H1 (cell line): ENCODE data around the gene CRB2.

Source experiments
- CEBPB ChIP-seq: IDR thresholded peaks from 2 replicates; pipeline ENCODE4 v1.6.1; 2012; ENCODE audit warnings: low read depth, low read length
- CREB1 ChIP-seq: IDR thresholded peaks from 2 replicates; pipeline ENCODE4 v1.6.1; 2012; ENCODE audit warnings: inconsistent platforms
- EP300 ChIP-seq, 2 experiments: IDR thresholded peaks; 1 replicate in 1 of 2; 2 replicates in 1 of 2; pipeline ENCODE4 v1.6.1; 2011 to 2012; ENCODE audit warnings: low read depth in 2 of 2, low read length in 2 of 2, mild to moderate bottlenecking in 2 of 2, borderline replicate concordance in 1 of 2, inconsistent platforms in 1 of 2, moderate library complexity in 1 of 2
- EZH2 ChIP-seq: fragments of 200-600 bp; sonication (generic); IDR thresholded peaks from 2 replicates; pipeline ENCODE4 v1.7.1; 2012; ENCODE audit warnings: low read depth, mild to moderate bottlenecking, moderate library complexity, low read length, inconsistent platforms; ENCODE audit not compliant: severe bottlenecking
- FOSL1 ChIP-seq: IDR thresholded peaks from 2 replicates; pipeline ENCODE4 v1.6.1; 2011; ENCODE audit warnings: mild to moderate bottlenecking, low read depth, low read length, moderate library complexity; ENCODE audit not compliant: insufficient read depth
- KDM5A ChIP-seq: fragments of 200-600 bp; IDR thresholded peaks from 2 replicates; pipeline ENCODE4 v1.7.1; 2012; ENCODE audit warnings: mild to moderate bottlenecking, low read length, inconsistent platforms, mixed read lengths
- POLR2A ChIP-seq, 2 experiments: IDR thresholded peaks; 1 replicate in 1 of 2; 2 replicates in 1 of 2; pipeline ENCODE4 v1.6.1; 2011; ENCODE audit warnings: low read depth in 2 of 2, low read length in 2 of 2, mild to moderate bottlenecking in 2 of 2; ENCODE audit errors: control extremely low read depth in 1 of 2
- POLR2AphosphoS5 ChIP-seq: IDR thresholded peaks from 2 replicates; pipeline ENCODE4 v1.6.1; 2011; ENCODE audit warnings: low read depth, low read length
- RFX5 ChIP-seq: IDR thresholded peaks from 2 replicates; pipeline ENCODE4 v1.6.1; 2011; ENCODE audit warnings: low read depth, low read length, improper control_type of control experiment, borderline replicate concordance
- TAF1 ChIP-seq: IDR thresholded peaks from 2 replicates; pipeline ENCODE4 v1.6.1; 2011; ENCODE audit warnings: mild to moderate bottlenecking, low read depth, low read length
- TF ChIP-seq, protein P1 (sequence below), 3 experiments: IDR thresholded peaks; 1 replicate in 2 of 3; 2 replicates in 1 of 3; pipeline versions ENCODE4 v1.5.1 to v1.6.1; 2011; ENCODE audit warnings: low read length in 3 of 3, mild to moderate bottlenecking in 3 of 3, inconsistent platforms in 2 of 3, low read depth in 1 of 3, moderate library complexity in 1 of 3; ENCODE audit not compliant: insufficient read depth in 1 of 3; ENCODE audit errors: control extremely low read depth in 1 of 3
- TF ChIP-seq, protein P2 (sequence below): IDR thresholded peaks from 2 replicates; pipeline ENCODE4 v1.6.1; 2012; ENCODE audit warnings: inconsistent platforms
- TF ChIP-seq, protein P3 (sequence below): IDR thresholded peaks from 2 replicates; pipeline ENCODE4 v1.6.1; 2012; ENCODE audit warnings: low read length, inconsistent platforms
- TF ChIP-seq, protein P4 (sequence below): IDR thresholded peaks from 2 replicates; pipeline ENCODE4 v1.6.1; 2011; ENCODE audit warnings: low read depth, mild to moderate bottlenecking, low read length; ENCODE audit not compliant: insufficient read depth

DNA sequence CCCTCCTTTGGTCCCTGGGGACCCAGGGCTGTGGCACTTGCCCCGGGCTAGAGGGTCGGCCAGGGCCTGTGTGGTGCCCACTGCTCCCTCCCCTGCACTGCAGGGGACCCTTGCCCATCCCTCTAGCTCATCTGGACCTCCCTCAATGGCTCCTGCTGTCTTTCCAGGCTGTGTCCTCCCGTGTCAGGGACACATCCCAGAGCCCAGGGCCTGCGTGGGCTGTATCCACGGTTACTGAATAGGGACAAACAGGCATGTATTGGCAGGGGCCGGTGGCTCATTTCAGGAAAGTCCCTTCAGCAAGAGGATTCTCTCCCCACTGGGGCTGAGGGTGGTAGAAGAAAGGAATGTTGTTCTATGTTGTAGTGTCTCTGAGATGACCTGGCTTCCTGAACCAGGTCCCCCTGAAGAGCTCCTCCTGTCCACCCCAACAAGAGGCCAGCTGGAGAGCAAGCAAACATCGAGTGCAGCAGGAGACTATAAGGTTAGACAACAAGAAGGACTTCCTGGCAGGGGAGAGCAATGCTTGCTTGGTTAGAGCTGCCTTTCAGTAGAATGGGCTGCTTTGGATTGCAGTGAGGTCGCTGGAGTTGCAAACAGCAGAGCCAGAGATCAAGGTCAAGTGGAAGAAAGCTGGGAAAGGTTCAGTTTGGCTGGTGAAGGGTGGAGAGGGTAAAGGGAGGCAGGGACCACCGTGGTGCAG, 1.0 kb upstream of the CRB2 start:
- TF ChIP-seq POLR2A (IDR thresholded peaks at IDR 0.05; ENCODE audit: control extremely low read depth in 1 of 2, low read depth in 2 of 2, low read length in 2 of 2) (no peak), RFX5 (no peak), POLR2AphosphoS5 (no peak), EZH2 (no peak), KDM5A (no peak), TAF1 (no peak), CREB1 (no peak), EP300 (IDR thresholded peaks at IDR 0.05; ENCODE audit: borderline replicate concordance in 1 of 2, low read depth in 2 of 2, low read length in 2 of 2) (no peak), FOSL1 (no peak), CEBPB (no peak)
- TF ChIP-seq, protein P1, sequence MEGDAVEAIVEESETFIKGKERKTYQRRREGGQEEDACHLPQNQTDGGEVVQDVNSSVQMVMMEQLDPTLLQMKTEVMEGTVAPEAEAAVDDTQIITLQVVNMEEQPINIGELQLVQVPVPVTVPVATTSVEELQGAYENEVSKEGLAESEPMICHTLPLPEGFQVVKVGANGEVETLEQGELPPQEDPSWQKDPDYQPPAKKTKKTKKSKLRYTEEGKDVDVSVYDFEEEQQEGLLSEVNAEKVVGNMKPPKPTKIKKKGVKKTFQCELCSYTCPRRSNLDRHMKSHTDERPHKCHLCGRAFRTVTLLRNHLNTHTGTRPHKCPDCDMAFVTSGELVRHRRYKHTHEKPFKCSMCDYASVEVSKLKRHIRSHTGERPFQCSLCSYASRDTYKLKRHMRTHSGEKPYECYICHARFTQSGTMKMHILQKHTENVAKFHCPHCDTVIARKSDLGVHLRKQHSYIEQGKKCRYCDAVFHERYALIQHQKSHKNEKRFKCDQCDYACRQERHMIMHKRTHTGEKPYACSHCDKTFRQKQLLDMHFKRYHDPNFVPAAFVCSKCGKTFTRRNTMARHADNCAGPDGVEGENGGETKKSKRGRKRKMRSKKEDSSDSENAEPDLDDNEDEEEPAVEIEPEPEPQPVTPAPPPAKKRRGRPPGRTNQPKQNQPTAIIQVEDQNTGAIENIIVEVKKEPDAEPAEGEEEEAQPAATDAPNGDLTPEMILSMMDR (IDR thresholded peaks at IDR 0.05; ENCODE audit: control extremely low read depth in 1 of 3, insufficient read depth in 1 of 3, low read depth in 1 of 3, low read length in 3 of 3): no peak
- TF ChIP-seq, protein P2, sequence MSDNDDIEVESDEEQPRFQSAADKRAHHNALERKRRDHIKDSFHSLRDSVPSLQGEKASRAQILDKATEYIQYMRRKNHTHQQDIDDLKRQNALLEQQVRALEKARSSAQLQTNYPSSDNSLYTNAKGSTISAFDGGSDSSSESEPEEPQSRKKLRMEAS: no peak
- TF ChIP-seq, protein P3, sequence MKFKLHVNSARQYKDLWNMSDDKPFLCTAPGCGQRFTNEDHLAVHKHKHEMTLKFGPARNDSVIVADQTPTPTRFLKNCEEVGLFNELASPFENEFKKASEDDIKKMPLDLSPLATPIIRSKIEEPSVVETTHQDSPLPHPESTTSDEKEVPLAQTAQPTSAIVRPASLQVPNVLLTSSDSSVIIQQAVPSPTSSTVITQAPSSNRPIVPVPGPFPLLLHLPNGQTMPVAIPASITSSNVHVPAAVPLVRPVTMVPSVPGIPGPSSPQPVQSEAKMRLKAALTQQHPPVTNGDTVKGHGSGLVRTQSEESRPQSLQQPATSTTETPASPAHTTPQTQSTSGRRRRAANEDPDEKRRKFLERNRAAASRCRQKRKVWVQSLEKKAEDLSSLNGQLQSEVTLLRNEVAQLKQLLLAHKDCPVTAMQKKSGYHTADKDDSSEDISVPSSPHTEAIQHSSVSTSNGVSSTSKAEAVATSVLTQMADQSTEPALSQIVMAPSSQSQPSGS: no peak
- TF ChIP-seq, protein P4, sequence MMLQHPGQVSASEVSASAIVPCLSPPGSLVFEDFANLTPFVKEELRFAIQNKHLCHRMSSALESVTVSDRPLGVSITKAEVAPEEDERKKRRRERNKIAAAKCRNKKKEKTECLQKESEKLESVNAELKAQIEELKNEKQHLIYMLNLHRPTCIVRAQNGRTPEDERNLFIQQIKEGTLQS: no peak
